ENCODE measurements around the gene RAET1E. TPM values are rescaled to one million over a fixed set of nuclear protein-coding genes. Genes with fewer than 3 reads are reported as not detected.

The RAET1E gene
- total RNA-seq, 1 experiment from 2014 or later = not detected

GRCh38 chr6:149867876-149868640 lies 29.9 kb downstream of the RAET1E start:
- Histone ChIP-seq H3K9ac (ENCODE audit: extremely low read depth, insufficient read length, low read length) (no peak overlapping the region), H4K5ac (ENCODE audit: insufficient read length, low read depth, low read length) (no peak overlapping the region), H3K79me2 (ENCODE audit: insufficient read depth, low read length) (no peaks in the 10 kb centered on the region), H3K14ac (ENCODE audit: insufficient read depth, low read length) (no peak overlapping the region), H2BK20ac (ENCODE audit: low read depth, low read length, poor library complexity, severe bottlenecking) (no peak overlapping the region), H2BK15ac (ENCODE audit: low read depth, low read length) (no peak overlapping the region), H2AK5ac (ENCODE audit: insufficient read length, low read length) (no peak overlapping the region), H2BK12ac (ENCODE audit: insufficient read length, low read depth, low read length) (no peak overlapping the region), H3K9me3 (ENCODE audit: control insufficient read depth, low read depth, low read length) (no peaks in the 10 kb centered on the region), H4K20me1 (ENCODE audit: control insufficient read depth, insufficient read depth, insufficient read length) (no peaks in the 10 kb centered on the region), H2BK5ac (ENCODE audit: insufficient read length, low read length) (no peak overlapping the region), H3K56ac (ENCODE audit: insufficient read length, low read depth, low read length) (no peak overlapping the region), H2BK120ac (ENCODE audit: low read depth, low read length, poor library complexity, severe bottlenecking) (no peak overlapping the region), H3K4ac (ENCODE audit: low read depth, low read length) (no peak overlapping the region), H3K23ac (ENCODE audit: insufficient read length, low read depth, low read length) (no peak overlapping the region), H3K4me1 (ENCODE audit: insufficient read depth, low read length) (no peaks in the 10 kb centered on the region), H3K27me3 (ENCODE audit: insufficient read depth, low read length) (no peaks in the 10 kb centered on the region), H3K18ac (ENCODE audit: insufficient read length, low read depth, low read length) (no peak overlapping the region), H4K91ac (ENCODE audit: insufficient read length, low read depth, low read length) (no peak overlapping the region), H3K79me1 (ENCODE audit: insufficient read depth, low read depth, low read length, poor library complexity, severe bottlenecking) (no peaks in the 10 kb centered on the region), H3K4me2 (ENCODE audit: insufficient read depth, insufficient read length, low read length) (peak overlapping the region; percentile 20), H3K23me2 (ENCODE audit: insufficient read length, low read depth, low read length, poor library complexity, severe bottlenecking) (peaks cover 9% of the 10 kb centered on the region), H3K27ac (ENCODE audit: insufficient read length, low read depth, low read length) (no peak overlapping the region), H4K8ac (replicated peaks; ENCODE audit: insufficient read length, low read depth, low read length) (no peak overlapping the region), H3T11ph (ENCODE audit: low read length) (no peak overlapping the region), H2AFZ (ENCODE audit: low read length) (no peak overlapping the region)
- Mint-ChIP-seq H3K4me1 (peaks cover 11 to 21% of the 10 kb centered on the region in 2 experiments), H3K27me3 (ENCODE audit: low read depth) (peaks cover 7% of the 10 kb centered on the region), H3K4me3 (no peak overlapping the region; a peak in 1 of 5 replicates), H3K36me3 (ENCODE audit: insufficient read depth in 1 of 3, low read depth in 3 of 3) (peaks cover 0 to 2% (median 0%) of the 10 kb centered on the region in 3 experiments; a peak in 1 of 7 replicates), H3K9me3 (peaks cover 7 to 8% of the 10 kb centered on the region in 2 experiments; a peak in 4 of 5 replicates), H3K27ac (peak overlapping the region; percentile 64 to 72 (median 65); a peak in 5 of 7 replicates)
- WGBS (ENCODE audit: extremely low coverage, insufficient read length, low lambda C conversion rate) = no CpG with 5 or more reads among the region's 4 CpGs
- no peak for TF ChIP-seq CTCF (conservative IDR thresholded peaks at IDR 0.05)
- peak; percentile 84 for DNase-seq
